SW480 (cell line): ENCODE data around the gene MOCS1.

Experiments used
- DNase-seq: peaks from one replicate; pipeline ENCODE4 v3.0.0-alpha.2; 2016; ENCODE audit warnings: low spot score

Gene MOCS1

DNA sequence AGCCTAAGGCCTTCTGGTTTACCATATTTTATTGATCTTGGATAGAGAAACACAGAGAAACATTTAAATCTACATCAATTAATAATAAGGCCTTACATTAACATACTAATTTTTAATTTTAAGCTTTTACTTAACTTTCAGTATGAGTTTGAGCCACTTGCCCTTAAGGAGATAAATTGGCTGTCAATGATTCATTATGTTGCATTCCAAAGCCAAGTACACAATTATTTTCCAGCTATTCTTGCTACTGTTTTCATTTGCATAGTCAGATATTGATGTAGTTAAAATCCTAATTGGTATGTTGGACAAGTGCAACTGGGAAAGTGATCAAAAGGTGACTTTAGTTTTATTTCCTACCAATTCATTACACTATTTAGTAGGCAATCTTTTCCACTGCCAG lies 58.2 kb downstream of the MOCS1 start:
- DNase-seq = no peak

DNA sequence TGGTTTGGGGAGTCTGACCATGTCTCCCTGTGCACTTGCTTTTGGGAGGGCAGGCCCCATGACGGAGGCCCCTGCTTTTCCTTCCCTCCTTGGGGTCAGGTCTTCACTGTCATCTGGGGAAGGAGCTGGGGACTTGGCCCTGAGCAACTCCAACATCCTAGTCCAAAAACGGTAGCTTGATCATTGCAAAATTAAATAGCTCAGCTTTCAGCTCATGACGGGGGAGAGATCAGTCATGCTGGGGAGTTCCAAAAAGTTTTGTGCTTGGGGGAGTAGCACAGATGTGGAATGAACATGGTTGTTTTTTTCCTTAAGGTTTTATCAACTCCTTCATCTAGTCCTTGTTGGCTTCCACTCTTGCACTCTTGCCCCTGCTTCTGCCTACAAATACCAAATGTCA lies 60.8 kb downstream of the MOCS1 start:
- DNase-seq = no peak

DNA sequence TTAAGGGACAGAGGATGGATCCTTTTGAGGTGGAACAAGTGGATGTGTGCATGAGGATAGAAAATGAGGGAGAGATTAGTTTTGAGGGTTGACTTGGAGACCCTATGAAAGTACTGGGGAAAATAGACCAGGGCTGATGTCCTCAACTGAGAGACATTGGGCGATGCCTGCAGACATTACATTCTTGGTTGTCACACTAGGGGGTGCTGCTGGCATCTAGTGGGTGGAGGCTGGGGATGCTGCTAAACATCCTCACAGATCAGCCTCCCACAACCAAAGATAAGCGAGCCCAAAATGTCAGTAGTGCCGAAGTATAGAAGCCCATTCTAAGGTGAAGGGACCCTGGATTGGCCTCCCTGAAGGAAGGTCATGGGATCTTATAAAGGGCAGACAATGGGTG lies 63.3 kb downstream of the MOCS1 start:
- DNase-seq = no peak

DNA sequence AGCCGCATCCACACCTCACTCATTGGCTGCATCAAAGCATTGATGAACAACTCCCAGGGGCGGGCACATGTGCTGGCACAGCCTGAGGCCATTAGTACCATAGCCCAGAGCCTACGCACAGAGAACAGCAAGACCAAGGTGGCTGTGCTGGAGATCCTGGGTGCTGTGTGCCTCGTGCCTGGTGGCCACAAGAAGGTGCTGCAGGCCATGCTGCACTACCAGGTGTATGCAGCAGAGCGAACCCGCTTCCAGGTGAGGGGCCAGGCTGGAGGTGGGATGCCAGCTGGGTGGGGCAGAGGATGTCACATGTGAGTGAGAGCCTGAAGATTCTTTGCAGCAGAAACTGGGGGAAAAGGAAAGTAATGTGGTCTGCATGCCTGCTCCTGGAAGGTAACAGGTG lies 66.7 kb downstream of the MOCS1 start:
- DNase-seq = no peak

DNA sequence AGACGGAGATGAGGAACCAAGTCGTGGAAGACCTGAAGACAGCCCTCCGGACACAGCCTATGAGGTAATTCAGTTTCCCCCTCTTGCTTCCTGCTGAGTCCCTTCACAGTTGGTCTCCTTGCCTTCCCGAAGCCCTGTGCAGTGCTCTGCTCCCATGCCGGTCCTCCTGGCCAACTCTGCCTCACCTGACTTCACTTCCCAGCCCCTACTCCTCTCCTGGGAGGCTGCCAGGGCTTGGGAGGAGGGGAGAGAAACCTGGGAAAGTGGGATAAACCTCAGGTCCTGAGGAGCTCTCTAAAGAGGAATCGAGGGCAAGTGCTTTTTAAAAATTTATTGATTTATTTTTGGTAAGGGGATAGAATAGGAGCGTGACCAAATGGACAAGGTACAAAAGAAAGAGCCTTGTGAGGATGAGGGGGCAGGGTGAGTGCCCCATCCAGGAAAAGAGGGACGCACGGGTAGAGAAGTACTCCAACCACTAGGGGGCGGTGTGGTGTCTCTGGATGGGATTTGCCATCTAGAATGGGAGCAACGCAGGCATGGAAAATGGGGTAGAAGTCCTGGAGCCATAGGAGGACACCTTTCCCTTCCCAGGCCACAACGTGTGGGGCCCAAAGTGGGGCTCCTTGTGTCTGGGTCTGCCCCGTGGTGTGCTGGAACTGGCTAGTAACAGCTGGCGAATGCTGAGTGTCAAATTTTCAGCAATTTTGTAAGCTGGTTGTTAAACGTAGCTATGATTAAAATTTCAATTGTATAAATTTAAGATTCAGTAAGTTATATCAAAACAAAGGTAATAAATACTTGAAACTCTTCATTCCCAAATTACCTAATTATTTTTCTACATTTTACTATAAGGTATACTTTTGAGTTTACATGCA lies 69.0 kb downstream of the MOCS1 start:
- DNase-seq = peak; percentile 33

DNA sequence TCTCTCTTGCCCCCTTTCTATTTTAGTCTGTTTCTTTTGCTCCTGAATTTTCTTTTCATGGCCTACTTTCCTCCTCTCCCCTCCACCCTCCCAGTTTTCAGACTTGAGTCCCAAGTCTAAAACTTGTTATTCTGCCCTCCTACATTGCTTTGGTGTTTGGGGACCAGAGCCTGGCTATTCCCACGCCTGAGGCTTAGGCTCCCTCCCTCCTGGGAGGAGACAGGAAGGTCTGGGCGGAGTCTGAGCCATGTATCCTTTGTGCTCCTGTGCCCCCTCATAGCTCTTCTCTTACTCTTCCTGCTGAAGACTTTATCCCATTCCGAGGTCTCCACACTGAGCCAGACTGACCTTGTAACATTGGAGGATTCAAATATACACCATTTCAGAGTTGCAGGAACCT lies 72.6 kb downstream of the MOCS1 start:
- DNase-seq = no peak

DNA sequence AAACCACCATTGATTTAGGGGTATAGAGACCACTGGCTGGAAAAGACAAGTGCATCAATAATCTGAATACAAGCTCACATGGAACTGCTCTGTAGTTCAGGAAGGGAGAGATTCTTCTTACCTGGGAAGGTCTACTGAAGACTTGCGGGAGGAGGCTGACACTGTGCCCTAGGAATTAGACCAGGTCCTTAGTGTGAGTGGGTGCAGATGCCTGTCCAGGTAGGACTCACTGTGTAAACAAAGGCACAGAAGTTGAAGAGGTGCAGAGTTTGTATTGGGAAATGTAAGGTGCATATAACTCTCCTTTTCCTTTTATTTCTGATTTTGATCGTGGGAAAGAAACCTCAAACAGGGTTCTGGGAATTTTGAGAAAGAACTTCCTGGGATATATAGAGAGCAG lies 75.2 kb downstream of the MOCS1 start:
- no peak for DNase-seq

DNA sequence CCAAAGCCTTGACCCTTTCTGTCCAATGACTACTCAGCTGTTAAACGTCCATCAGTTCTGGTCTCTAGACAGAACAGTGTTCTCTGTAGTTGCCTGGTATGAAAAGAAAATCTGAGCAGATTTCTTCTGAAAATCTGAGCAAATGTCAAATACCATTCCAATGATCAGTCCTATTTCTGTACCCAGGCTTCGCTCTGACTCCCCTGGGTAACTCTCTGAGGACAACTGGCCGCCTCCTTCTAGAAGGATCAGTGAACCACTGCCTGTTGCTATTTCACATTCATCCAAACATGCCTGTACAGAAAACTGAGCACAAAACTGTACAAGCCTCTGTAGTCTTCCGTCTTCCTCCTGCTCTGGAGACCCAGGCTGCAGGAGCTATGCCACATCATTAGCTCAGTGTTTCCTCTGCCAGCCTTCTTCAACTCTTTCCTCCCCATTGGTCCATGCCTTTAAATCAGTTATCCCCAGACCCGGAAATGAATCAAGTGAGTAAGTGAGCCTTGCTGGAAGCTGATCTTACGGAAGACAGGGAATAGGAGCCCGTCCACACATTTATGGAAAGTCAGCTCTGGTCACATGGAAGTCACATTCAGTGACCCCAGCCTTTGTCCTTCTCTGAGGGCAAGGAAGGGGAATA lies 78.8 kb downstream of the MOCS1 start:
- DNase-seq = no peak
